GM19324 (cell line): ENCODE data around the gene CD40.

Source experiments
- ATAC-seq: cut with Tn5 transposase; IDR thresholded peaks from one replicate; pipeline ENCODE4 v1.9.1; 2021; ENCODE audit warnings: mild to moderate bottlenecking, moderate library complexity; ENCODE audit not compliant: unreplicated experiment, low FRiP score

The CD40 gene

DNA sequence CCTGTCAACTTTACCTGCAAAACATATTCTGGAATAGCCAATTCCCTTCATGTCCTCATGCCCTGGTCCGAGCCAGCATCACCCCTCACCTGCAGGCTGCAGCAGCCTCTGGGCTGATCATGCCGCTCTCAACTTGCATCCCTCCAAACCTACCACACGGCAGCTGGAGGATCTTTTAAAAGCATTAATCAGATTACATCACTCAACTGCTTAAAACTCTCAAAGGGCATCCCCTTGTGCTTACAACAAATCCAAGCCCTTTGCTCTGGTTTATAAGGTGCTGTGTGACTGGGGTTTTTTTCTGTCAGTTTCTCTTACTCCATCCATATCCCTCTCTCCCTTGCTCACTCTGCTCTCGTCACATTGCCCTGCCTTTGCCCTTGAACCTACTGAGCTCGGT, 24.0 kb downstream of the CD40 start:
- ATAC-seq = no peak

DNA sequence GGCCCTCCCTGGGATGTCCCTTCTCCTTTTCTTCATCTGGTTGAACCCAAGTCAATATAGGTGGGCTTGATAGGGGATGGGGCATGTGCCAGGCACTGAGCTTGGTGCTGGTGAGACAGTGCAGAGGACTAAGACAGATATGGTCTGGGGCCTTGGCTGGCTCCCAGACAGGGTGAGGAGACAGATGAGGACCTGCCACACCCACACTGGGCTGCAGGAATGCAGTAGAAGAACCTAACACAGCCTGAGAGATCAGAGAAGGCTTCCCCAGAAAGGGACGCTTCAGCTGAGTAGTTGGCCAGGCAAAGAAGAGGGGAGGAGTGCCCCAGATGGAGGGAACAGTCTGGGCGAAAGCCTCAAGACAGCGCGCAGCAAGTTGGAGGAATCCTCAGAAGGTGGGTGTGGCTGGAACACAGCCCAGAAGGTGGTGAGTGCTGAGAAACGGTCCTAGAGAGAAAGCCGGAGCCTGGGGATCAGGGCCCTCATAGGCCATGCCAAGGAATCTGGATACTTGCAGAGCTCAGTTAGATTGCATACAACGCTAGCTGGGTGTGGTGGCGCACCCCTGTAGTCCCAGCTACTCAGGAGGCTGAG, 26.4 kb downstream of the CD40 start:
- ATAC-seq = no peak

DNA sequence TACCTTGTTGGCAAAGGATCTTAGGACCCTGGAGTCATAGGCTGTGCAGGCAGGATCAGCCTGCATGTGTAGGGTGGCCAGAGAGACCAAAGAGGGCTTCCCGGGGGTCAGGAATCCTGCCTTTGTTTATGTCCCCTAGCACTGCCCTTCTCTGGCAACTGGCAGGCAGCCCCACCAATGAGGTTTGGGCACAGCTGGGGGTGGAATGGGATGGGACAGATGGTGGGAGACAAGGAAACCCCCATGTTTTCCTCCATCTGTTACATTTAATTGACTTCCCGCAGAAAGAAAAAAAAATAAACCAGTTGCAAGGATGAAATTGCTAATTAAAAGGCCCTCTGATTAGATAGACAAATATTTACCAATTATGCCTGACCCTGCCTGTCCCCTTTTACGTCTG, 27.6 kb downstream of the CD40 start:
- no peak for ATAC-seq

- ATAC-seq = no peak
Measured at GRCh38 chr20:46148313-46149208, 30.4 kb downstream of the CD40 start.

- ATAC-seq = no peak
Measured at GRCh38 chr20:46150943-46151342, 32.8 kb downstream of the CD40 start.

DNA sequence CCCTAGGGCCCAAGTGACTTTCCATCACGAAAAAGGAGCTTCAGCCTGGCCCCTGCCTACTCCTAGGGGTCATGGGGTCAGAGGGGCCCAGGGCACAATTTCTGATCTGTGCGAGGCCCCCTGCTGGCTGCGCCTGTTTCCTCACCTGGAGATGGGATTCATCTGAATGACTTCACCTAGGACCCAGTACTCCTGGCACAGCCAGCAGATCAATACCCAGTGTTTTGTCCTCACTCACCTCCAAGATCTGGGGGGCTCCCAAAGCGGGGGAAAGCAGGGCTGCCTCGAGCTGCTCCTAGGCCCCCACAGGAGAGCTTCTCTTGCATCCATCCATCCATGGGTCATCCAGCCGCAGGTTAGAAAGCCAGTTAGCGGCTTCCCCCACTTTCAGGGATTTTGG, 33.8 kb downstream of the CD40 start:
- ATAC-seq = no peak

DNA sequence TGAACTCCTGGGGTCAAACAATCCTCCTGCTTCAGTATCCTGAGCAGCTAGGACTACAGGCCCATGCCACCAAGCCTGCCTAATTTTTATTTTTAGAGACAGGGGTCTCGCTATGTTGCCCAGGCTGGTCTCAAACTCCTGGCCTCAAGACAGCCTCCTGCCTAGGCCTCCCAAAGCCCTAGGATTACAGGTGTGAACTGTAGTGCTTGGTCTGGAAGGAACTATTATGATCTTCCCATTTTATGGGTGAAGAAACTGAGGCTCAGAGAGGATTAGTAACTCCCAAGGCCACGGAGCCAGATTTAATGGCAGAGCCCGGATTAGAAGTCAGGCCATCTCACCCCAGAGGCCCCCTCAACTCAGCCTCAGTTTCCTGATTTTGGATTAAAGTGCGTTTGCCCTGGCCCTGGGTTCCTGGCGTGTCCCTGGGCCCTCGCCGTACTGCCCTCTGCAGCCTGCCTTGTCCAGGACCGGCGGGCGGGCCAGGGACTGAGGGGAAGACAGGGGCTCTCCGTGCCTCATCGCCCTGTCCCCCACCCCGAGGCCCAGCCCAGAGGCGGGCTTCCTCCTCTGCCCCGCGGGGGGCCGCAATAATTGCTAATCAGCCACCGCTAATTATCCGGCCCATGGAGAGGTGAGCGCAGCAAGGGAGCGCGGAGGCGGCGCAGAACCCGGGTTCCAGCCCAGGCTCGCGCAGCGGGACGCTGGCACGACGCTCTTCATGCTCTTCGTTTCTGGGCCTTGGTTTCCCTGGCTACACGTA, 34.9 kb downstream of the CD40 start:
- ATAC-seq = no peak

GRCh38 chr20:46154305-46154704, 36.2 kb downstream of the CD40 start:
- no peak for ATAC-seq

- no peak for ATAC-seq
Measured at GRCh38 chr20:46154796-46155195, 36.7 kb downstream of the CD40 start.

GRCh38 chr20:46156065-46156464, 38.0 kb downstream of the CD40 start:
- ATAC-seq = no peak

GRCh38 chr20:46157076-46157592, 39.0 kb downstream of the CD40 start:
- ATAC-seq = no peak

DNA sequence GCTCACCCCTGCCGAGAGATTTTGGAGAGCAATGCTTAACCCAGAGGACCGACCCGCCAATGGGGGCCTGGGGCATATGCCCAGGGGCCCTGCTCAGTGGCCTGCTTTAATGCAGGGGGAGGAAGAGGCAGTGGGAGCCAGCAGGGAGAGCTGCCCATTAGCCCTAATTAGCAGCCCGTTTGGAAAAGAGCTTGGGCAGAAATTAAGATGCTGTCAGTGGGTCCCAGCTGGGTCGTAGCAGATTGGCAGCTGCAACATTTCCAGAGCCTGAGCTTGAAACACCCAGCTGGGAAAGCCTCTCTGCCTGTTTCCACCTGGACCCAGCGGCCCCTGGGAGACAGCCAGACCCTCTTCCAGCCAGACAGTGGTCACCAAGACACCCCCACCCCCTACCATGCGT, 39.5 kb downstream of the CD40 start:
- no peak for ATAC-seq

GRCh38 chr20:46158476-46158987, 40.4 kb downstream of the CD40 start:
- ATAC-seq = no peak

- no peak for ATAC-seq
Measured at GRCh38 chr20:46159101-46159897, 41.2 kb downstream of the CD40 start.

- no peak for ATAC-seq
Measured at GRCh38 chr20:46160661-46161060, 42.5 kb downstream of the CD40 start.

- ATAC-seq = no peak
Measured at GRCh38 chr20:46161921-46162320, 43.8 kb downstream of the CD40 start.

GRCh38 chr20:46164254-46164653, 46.1 kb downstream of the CD40 start:
- ATAC-seq = no peak

- no peak for ATAC-seq
Measured at GRCh38 chr20:46167080-46167479, 49.0 kb downstream of the CD40 start.

GRCh38 chr20:46168438-46168837, 50.3 kb downstream of the CD40 start:
- no peak for ATAC-seq
